Neural progenitor cell (in vitro differentiated cells): ENCODE measurements around the gene PTPRA. TPM values are rescaled to one million over a fixed set of nuclear protein-coding genes. Genes with fewer than 3 reads are reported as not detected.

Experiments
- DNase-seq: peaks from one replicate; pipeline ENCODE4 v3.0.0-alpha.2; 2016; ENCODE audit warnings: low spot score
- H2AFZ ChIP-seq: fragments of 200-600 bp; sonication (generic); replicated peaks from 2 replicates; pipeline ENCODE4 v1.6.1; 2016; ENCODE audit warnings: antibody characterized with exemption
- H3F3A ChIP-seq: fragments of 200-600 bp; sonication (generic); 2 replicates; pipeline ENCODE4 v1.6.1; 2016; ENCODE audit warnings: antibody characterized with exemption, low read depth
- H3K27ac ChIP-seq: fragments of 200-600 bp; sonication (generic); 2 replicates; pipeline ENCODE4 v1.5.1; 2016; ENCODE audit warnings: mild to moderate bottlenecking
- H3K27me3 ChIP-seq: fragments of 200-600 bp; sonication (generic); 2 replicates; pipeline ENCODE4 v1.6.1; 2016; ENCODE audit warnings: mild to moderate bottlenecking, moderate library complexity
- H3K36me3 ChIP-seq: fragments of 200-600 bp; sonication (generic); 2 replicates; pipeline ENCODE4 v1.5.1; 2016
- H3K4me1 ChIP-seq: fragments of 200-600 bp; sonication (generic); 2 replicates; pipeline ENCODE4 v1.6.1; 2016; ENCODE audit warnings: mixed run types
- H3K4me2 ChIP-seq: fragments of 200-600 bp; sonication (generic); 2 replicates; pipeline ENCODE4 v1.6.1; 2016
- H3K4me3 ChIP-seq: fragments of 200-600 bp; sonication (generic); 2 replicates; pipeline ENCODE4 v1.5.1; 2016
- H3K79me2 ChIP-seq: fragments of 200-600 bp; sonication (generic); 2 replicates; pipeline ENCODE4 v1.6.1; 2016; ENCODE audit warnings: low read depth
- H3K9ac ChIP-seq: fragments of 200-600 bp; sonication (generic); 2 replicates; pipeline ENCODE4 v1.6.1; 2016
- H3K9me3 ChIP-seq: fragments of 200-600 bp; sonication (generic); 2 replicates; pipeline ENCODE4 v1.5.1; 2016; ENCODE audit warnings: low read depth
- H4K20me1 ChIP-seq: fragments of 200-600 bp; sonication (generic); 2 replicates; pipeline ENCODE4 v1.6.1; 2016; ENCODE audit warnings: low read depth
- H3K27ac Mint-ChIP-seq: 3 replicates; pipeline ENCODE4 v1.8.0; 2021; ENCODE audit warnings: mixed read lengths
- H3K27me3 Mint-ChIP-seq: 2 replicates; pipeline ENCODE4 v1.8.0; 2022; ENCODE audit warnings: low read depth, mild to moderate bottlenecking, inconsistent platforms, moderate library complexity, mixed read lengths; ENCODE audit not compliant: insufficient read depth
- H3K36me3 Mint-ChIP-seq: 3 replicates; pipeline ENCODE4 v1.8.0; 2021; ENCODE audit warnings: mixed read lengths
- H3K4me1 Mint-ChIP-seq: 3 replicates; pipeline ENCODE4 v1.8.0; 2021; ENCODE audit warnings: mixed read lengths
- H3K4me3 Mint-ChIP-seq: 3 replicates; pipeline ENCODE4 v1.8.0; 2021; ENCODE audit warnings: mild to moderate bottlenecking, moderate library complexity, mixed read lengths
- H3K9me3 Mint-ChIP-seq: 3 replicates; pipeline ENCODE4 v1.8.0; 2020; ENCODE audit warnings: mixed read lengths
- EZH2 ChIP-seq: fragments of 200-600 bp; sonication (generic); IDR thresholded peaks from 2 replicates; pipeline ENCODE4 v1.6.1; 2017; ENCODE audit warnings: antibody characterized with exemption, mild to moderate bottlenecking, moderate library complexity
- EZH2phosphoT487 ChIP-seq: fragments of 200-600 bp; sonication (generic); IDR thresholded peaks from 2 replicates; pipeline ENCODE4 v1.6.1; 2017; ENCODE audit warnings: antibody characterized with exemption
- total RNA-seq: library from RNA; depleted of rRNA; stranded (reverse); fragments of >200 nt; gene quantifications from 2 replicates; pipeline ENCODE4 v1.2.3, GENCODE V29; 2015; ENCODE audit warnings: low replicate concordance
- TF ChIP-seq, protein P1 (sequence below): fragments of 200-600 bp; sonication (generic); IDR thresholded peaks from 2 replicates; pipeline ENCODE4 v1.5.1; 2017; ENCODE audit warnings: antibody characterized with exemption, mild to moderate bottlenecking

Gene PTPRA
- total RNA-seq, 1 donor from 2014 or later: 77.7 TPM

DNA sequence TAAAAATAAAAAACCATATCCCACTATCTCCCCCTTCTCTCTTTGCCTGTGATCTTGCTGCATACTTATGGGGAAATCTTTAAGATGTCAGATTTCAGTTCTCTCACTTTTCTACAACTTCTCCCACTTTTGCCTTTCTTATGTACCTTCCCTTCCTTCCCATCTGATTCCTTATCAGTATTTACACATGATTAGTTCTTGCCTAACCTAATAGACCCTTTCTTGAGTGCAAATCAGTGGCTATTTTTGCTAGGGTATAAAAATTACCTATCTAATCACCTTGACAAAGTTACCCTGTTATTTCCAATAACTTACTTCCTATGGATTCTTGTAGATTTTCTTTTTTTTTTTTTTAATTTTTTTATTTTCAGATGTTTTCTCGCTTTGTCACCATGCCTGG is 75.7 kb downstream of the PTPRA start:
- H2AFZ ChIP-seq: no peak overlapping the region
- H3K4me2 ChIP-seq: no peak overlapping the region
- H3K27me3 Mint-ChIP-seq: peaks cover 4% of the 10 kb centered on the region
- H3K9ac ChIP-seq: no peak overlapping the region
- H3K36me3 ChIP-seq: no peaks in the 10 kb centered on the region
- H4K20me1 ChIP-seq: peaks cover 6% of the 10 kb centered on the region
- no peak for DNase-seq
- H3K9me3 ChIP-seq: no peaks in the 10 kb centered on the region
- peaks cover 27% of the 10 kb centered on the region for H3F3A ChIP-seq
- H3K27me3 ChIP-seq: no peaks in the 10 kb centered on the region
- H3K4me1 ChIP-seq: peaks cover 24% of the 10 kb centered on the region
- peaks cover 56% of the 10 kb centered on the region for H3K79me2 ChIP-seq
- peaks cover 38% of the 10 kb centered on the region for H3K36me3 Mint-ChIP-seq
- TF ChIP-seq EZH2phosphoT487 (no peak), EZH2 (no peak)
- TF ChIP-seq, protein P1, sequence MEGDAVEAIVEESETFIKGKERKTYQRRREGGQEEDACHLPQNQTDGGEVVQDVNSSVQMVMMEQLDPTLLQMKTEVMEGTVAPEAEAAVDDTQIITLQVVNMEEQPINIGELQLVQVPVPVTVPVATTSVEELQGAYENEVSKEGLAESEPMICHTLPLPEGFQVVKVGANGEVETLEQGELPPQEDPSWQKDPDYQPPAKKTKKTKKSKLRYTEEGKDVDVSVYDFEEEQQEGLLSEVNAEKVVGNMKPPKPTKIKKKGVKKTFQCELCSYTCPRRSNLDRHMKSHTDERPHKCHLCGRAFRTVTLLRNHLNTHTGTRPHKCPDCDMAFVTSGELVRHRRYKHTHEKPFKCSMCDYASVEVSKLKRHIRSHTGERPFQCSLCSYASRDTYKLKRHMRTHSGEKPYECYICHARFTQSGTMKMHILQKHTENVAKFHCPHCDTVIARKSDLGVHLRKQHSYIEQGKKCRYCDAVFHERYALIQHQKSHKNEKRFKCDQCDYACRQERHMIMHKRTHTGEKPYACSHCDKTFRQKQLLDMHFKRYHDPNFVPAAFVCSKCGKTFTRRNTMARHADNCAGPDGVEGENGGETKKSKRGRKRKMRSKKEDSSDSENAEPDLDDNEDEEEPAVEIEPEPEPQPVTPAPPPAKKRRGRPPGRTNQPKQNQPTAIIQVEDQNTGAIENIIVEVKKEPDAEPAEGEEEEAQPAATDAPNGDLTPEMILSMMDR: no peak
- no peak overlapping the region for H3K4me3 Mint-ChIP-seq
- no peak overlapping the region for H3K4me3 ChIP-seq
- peaks cover 34% of the 10 kb centered on the region for H3K4me1 Mint-ChIP-seq
- H3K27ac Mint-ChIP-seq: peak overlapping the region; percentile 60
- H3K27ac ChIP-seq: no peak overlapping the region
- peaks cover 2% of the 10 kb centered on the region for H3K9me3 Mint-ChIP-seq

DNA sequence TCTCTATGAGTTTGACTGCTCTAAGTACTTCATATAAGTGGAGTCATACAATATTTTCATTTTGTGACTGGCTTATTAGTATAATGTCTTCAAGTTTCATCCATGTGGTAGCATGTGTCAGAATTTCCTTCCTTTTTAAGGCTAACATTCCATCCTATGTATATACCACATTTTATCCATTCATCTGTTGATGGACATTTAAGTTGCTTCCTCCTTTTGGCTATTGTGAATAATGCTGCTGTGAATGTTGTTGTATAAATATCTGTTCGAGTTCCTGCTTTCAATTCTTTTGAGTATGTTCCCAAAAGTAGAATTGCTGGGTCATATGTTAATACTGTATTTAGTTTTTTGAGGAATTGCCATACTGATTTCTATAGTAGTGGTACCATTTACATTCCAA is 79.5 kb downstream of the PTPRA start:
- H3K4me2 ChIP-seq: no peak overlapping the region
- Mint-ChIP-seq H3K9me3 (peaks cover 2% of the 10 kb centered on the region), H3K4me3 (no peak overlapping the region), H3K27me3 (no peaks in the 10 kb centered on the region), H3K36me3 (peaks cover 50% of the 10 kb centered on the region), H3K4me1 (peaks cover 16% of the 10 kb centered on the region), H3K27ac (no peak overlapping the region)
- no peaks in the 10 kb centered on the region for H3K36me3 ChIP-seq
- TF ChIP-seq EZH2phosphoT487 (no peak), EZH2 (no peak)
- TF ChIP-seq, protein P1: no peak
- peaks cover 32% of the 10 kb centered on the region for H3K79me2 ChIP-seq
- H2AFZ ChIP-seq: no peak overlapping the region
- peaks cover 7% of the 10 kb centered on the region for H3K4me1 ChIP-seq
- no peaks in the 10 kb centered on the region for H3K27me3 ChIP-seq
- peaks cover 9% of the 10 kb centered on the region for H3F3A ChIP-seq
- peaks cover 2% of the 10 kb centered on the region for H4K20me1 ChIP-seq
- H3K9me3 ChIP-seq: no peaks in the 10 kb centered on the region
- no peak for DNase-seq
- no peak overlapping the region for H3K9ac ChIP-seq
- no peak overlapping the region for H3K27ac ChIP-seq
- H3K4me3 ChIP-seq: no peak overlapping the region

DNA sequence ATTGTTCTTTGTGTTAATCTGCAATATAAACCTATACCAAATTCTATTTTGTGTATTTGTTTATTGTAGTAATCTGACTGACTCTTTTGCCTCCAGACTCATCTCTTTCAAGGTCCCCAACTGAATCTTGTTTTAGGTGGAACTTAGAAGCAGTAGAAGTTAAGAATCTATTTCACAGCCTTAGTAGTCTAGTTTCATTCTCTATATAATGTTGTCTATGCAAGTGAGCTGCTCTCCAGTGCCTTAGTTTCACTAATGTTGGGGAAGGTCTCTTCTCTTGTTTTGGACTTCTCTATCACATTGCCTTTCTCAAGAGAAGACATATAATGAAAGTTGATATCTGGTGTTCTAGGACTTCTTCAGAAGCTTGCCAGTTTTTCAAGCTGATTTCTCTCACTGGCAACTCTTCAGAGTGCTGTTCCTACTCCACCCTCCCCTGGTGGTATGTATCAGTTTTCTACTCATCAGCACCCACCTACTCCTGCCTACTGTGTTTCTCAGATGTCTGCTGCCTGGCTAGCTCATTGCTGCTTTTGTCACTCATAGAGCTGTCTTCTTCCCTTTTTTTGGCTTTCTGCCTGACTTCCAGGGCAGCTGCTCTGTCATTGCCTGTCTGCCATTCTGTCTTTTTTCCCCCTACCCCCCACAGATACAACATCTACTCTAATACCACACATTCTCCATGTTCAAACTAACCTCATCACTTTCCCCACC is 82.1 kb downstream of the PTPRA start:
- Histone ChIP-seq H4K20me1 (no peaks in the 10 kb centered on the region), H2AFZ (no peak overlapping the region), H3K4me2 (no peak overlapping the region), H3K9me3 (peaks cover 3% of the 10 kb centered on the region), H3K27ac (no peak overlapping the region), H3K9ac (no peak overlapping the region), H3K27me3 (no peaks in the 10 kb centered on the region), H3F3A (no peaks in the 10 kb centered on the region), H3K79me2 (peaks cover 20% of the 10 kb centered on the region), H3K36me3 (no peaks in the 10 kb centered on the region), H3K4me1 (no peaks in the 10 kb centered on the region), H3K4me3 (no peak overlapping the region)
- H3K4me3 Mint-ChIP-seq: no peak overlapping the region
- H3K36me3 Mint-ChIP-seq: peaks cover 56% of the 10 kb centered on the region
- no peak for DNase-seq
- no peak overlapping the region for H3K27ac Mint-ChIP-seq
- TF ChIP-seq EZH2 (no peak), EZH2phosphoT487 (no peak)
- TF ChIP-seq, protein P1: no peak
- H3K9me3 Mint-ChIP-seq: peaks cover 6% of the 10 kb centered on the region
- peaks cover 6% of the 10 kb centered on the region for H3K4me1 Mint-ChIP-seq
- H3K27me3 Mint-ChIP-seq: no peaks in the 10 kb centered on the region
